Subcutaneous abdominal adipose tissue (tissue), 5 donors: Measurements from ENCODE around the gene RPA4.

Experiments
- H3K27ac ChIP-seq: one replicate; pipeline ENCODE4 v1.7.0; 2013; ENCODE audit warnings: low read depth, mild to moderate bottlenecking, inconsistent platforms, low read length, moderate library complexity
- H3K27me3 ChIP-seq, 5 donors: one replicate each; pipeline ENCODE4 v1.7.0; 2013; ENCODE audit warnings: low read length in 5 of 5, inconsistent platforms in 1 of 5; ENCODE audit not compliant: control insufficient read depth in 5 of 5, insufficient read depth in 4 of 5
- H3K36me3 ChIP-seq, 5 donors: one replicate each; pipeline ENCODE4 v1.7.0; 2013; ENCODE audit warnings: low read length in 5 of 5; ENCODE audit not compliant: control insufficient read depth in 5 of 5, insufficient read depth in 5 of 5
- H3K4me1 ChIP-seq, 5 donors: one replicate each; pipeline ENCODE4 v1.7.0; 2013; ENCODE audit warnings: low read length in 5 of 5, mild to moderate bottlenecking in 3 of 5, moderate library complexity in 1 of 5; ENCODE audit not compliant: control insufficient read depth in 5 of 5, insufficient read depth in 5 of 5
- H3K4me3 ChIP-seq, 5 donors: one replicate each; pipeline ENCODE4 v1.7.0; 2013; ENCODE audit warnings: low read length in 5 of 5, low read depth in 1 of 5
- H3K9ac ChIP-seq, 5 donors: one replicate each; pipeline ENCODE4 v1.7.0; 2013; ENCODE audit warnings: low read length in 5 of 5, mild to moderate bottlenecking in 4 of 5, moderate library complexity in 3 of 5
- H3K9me3 ChIP-seq, 5 donors: one replicate each; pipeline ENCODE4 v1.7.0; 2013; ENCODE audit warnings: low read length in 5 of 5; ENCODE audit not compliant: control insufficient read depth in 5 of 5
- donor health status: healthy.
- donor health status: healthy.
- donor health status: healthy.
- donor health status: healthy.
- donor health status: healthy.

Gene RPA4

GRCh38 chrX:96929036-96929435 is 45.3 kb downstream of the RPA4 start:
- Histone ChIP-seq H3K36me3 (no peaks in the 10 kb centered on the region), H3K4me3 (no peak overlapping the region), H3K27me3 (no peaks in the 10 kb centered on the region), H3K27ac (no peak overlapping the region), H3K9me3 (no peaks in the 10 kb centered on the region), H3K4me1 (no peaks in the 10 kb centered on the region), H3K9ac (no peak overlapping the region)
